ENCODE data around the gene S100A8. TPM values are rescaled to one million over a fixed set of nuclear protein-coding genes. Genes with fewer than 3 reads are reported as not detected.
A peak's percentile ranks its signal among the peaks of the same experiment; 100 is the strongest.

S100A8 gene
- total RNA-seq, 8 experiments from 2014 or later: 0.29 to 281 (median 8.6) TPM; not detected in 4

GRCh38 chr1:153374071-153374470, 16.8 kb downstream of the S100A8 start:
- Histone ChIP-seq H3K27ac (no peak overlapping the region), H3K4me1 (replicated peaks in 1 of 2) (no peaks in the 10 kb centered on the region), H3K4me3 (no peak overlapping the region)
- in situ Hi-C loops (cut with MboI; ENCODE audit: low pct_unique_long_range_greater_than_20kb in 2 of 9, low sequenced_read_pairs in 9 of 9, unreplicated experiment in 9 of 9): loop anchor here in 3 of 9 experiments (25.0 kb wide), 2 partner anchors 113 to 613 kb away; partner anchors contain the start of genes JTB (in 1 of the 3), RAB13 (in 1 of the 3) and RPS27 (in 1 of the 3)
- 0 to 82% (median 50%) methylated on average over 1 to 2 of the region's 2 CpGs; no CpG with 5 or more reads in 4 of the 10 experiments for WGBS, 10 experiments
- peak in 1 of 8 experiments; percentile 24 for ATAC-seq (replicated peaks in 6 of 8)

GRCh38 chr1:153372571-153372970, 18.3 kb downstream of the S100A8 start:
- no peak for ATAC-seq (replicated peaks in 6 of 8)
- 17 to 91% (median 50%) methylated on average over 2 of the region's 2 CpGs; no CpG with 5 or more reads in 1 of the 10 experiments for WGBS, 10 experiments
- H3K4me1 ChIP-seq (replicated peaks in 1 of 2): no peaks in the 10 kb centered on the region
- in situ Hi-C loops (cut with MboI; ENCODE audit: low pct_unique_long_range_greater_than_20kb in 2 of 9, low sequenced_read_pairs in 9 of 9, unreplicated experiment in 9 of 9): loop anchor here in 3 of 9 experiments (25.0 kb wide), 2 partner anchors 115 to 615 kb away; partner anchors contain the start of genes JTB (in 1 of the 3), RAB13 (in 1 of the 3) and RPS27 (in 1 of the 3)
- H3K27ac ChIP-seq: no peak overlapping the region
- no peak overlapping the region for H3K4me3 ChIP-seq

- 40 to 63% (median 60%) methylated on average over 1 of the region's 1 CpG; no CpG with 5 or more reads in 7 of the 10 experiments for WGBS, 10 experiments
Observed at GRCh38 chr1:153371231-153371630, 19.6 kb downstream of the S100A8 start.

DNA sequence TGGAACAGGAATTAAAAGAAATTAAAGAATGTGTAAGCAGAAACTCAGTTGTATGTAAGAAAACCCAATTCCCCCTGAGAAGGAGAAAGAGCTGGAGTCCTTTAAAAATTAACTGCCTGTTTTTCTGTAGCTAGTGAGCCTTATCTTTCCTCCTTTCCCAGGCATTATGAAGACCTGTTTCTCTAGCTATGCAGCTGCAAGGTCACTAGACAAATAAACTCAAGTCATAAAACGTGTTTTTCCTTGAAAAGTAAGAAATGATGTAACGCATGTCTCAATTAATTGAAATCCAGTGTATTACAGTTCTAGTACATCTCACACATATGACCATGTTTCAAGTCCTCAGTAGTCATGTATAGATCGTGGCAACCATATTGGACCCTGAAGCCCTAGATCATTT, 20.7 kb downstream of the S100A8 start:
- ATAC-seq (replicated peaks in 6 of 8): no peak
- Histone ChIP-seq H3K4me3 (no peak overlapping the region), H3K27ac (no peak overlapping the region), H3K4me1 (replicated peaks in 1 of 2) (no peaks in the 10 kb centered on the region)
- WGBS, 10 experiments: 20 to 70% (median 45%) methylated on average over 1 to 3 of the region's 3 CpGs
- in situ Hi-C loops (cut with MboI; ENCODE audit: low pct_unique_long_range_greater_than_20kb in 2 of 9, low sequenced_read_pairs in 9 of 9, unreplicated experiment in 9 of 9): loop anchor here in 3 of 9 experiments (25.0 kb wide), 2 partner anchors 117 to 617 kb away; partner anchors contain the start of genes JTB (in 1 of the 3), RAB13 (in 1 of the 3) and RPS27 (in 1 of the 3)

More at GRCh38 chr1:153371231-153371630, 19.6 kb downstream of the S100A8 start:
- no peak overlapping the region for H3K27ac ChIP-seq
- no peak overlapping the region for H3K4me3 ChIP-seq
- in situ Hi-C loops (cut with MboI; ENCODE audit: low pct_unique_long_range_greater_than_20kb in 2 of 9, low sequenced_read_pairs in 9 of 9, unreplicated experiment in 9 of 9): loop anchor here in 3 of 9 experiments (25.0 kb wide), 2 partner anchors 116 to 616 kb away; partner anchors contain the start of genes JTB (in 1 of the 3), RAB13 (in 1 of the 3) and RPS27 (in 1 of the 3)
- no peak for ATAC-seq (replicated peaks in 6 of 8)
- H3K4me1 ChIP-seq (replicated peaks in 1 of 2): no peaks in the 10 kb centered on the region

DNA sequence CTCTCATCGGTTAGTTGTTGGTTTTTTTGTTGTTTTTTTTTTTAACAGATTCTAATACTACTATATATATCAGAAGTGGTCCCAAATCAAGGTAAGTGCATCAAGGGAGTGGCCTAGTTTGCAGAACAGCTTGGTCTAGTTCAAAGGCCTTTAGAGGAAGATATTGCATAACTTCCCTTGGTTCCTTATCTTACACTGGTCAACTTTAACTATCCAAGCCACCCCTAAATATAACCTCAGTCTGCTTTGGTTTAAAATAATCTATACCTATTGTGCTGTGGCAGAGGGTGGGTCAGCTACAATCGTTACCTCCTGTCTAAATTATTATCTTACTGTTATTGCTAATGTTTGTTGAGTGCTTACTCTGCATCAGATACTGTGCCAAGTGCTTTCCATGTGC, 22.4 kb downstream of the S100A8 start:
- no peak overlapping the region for H3K4me3 ChIP-seq
- in situ Hi-C loops (cut with MboI; ENCODE audit: low pct_unique_long_range_greater_than_20kb in 2 of 9, low sequenced_read_pairs in 9 of 9, unreplicated experiment in 9 of 9): loop anchor here in 3 of 9 experiments (25.0 kb wide), 2 partner anchors 119 to 619 kb away; partner anchors contain the start of genes JTB (in 1 of the 3), RAB13 (in 1 of the 3) and RPS27 (in 1 of the 3)
- H3K4me1 ChIP-seq (replicated peaks in 1 of 2): no peaks in the 10 kb centered on the region
- no peak overlapping the region for H3K27ac ChIP-seq
- WGBS, 10 experiments: 0 to 80% (median 29%) methylated on average over 1 to 2 of the region's 2 CpGs
- no peak for ATAC-seq (replicated peaks in 6 of 8)

DNA sequence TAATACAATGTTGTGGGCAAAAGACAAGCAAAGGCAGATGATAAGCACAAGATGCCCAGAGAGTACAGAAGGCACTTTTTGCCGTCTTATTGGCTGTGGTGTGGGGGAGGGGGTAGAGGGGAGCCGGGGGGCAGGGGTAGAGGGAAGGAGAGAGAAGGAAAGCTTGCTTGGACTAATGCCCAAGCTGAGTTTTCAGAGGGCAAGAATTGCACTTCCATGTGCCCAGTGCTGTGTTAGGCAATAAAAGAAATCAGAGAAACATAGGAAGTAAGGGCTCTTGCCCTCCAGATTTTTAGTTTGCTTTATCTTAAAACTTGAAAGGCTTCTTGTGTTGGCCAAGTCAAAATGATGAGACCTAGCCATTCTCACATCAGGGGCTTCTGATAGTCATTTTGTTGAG, 23.8 kb downstream of the S100A8 start:
- 57% methylated on average over 1 of the region's 2 CpGs; no CpG with 5 or more reads in 9 of the 10 experiments for WGBS, 10 experiments
- no peak for ATAC-seq (replicated peaks in 6 of 8)
- H3K27ac ChIP-seq: no peak overlapping the region
- H3K4me1 ChIP-seq (replicated peaks in 1 of 2): no peaks in the 10 kb centered on the region
- no peak overlapping the region for H3K4me3 ChIP-seq
- in situ Hi-C loops (cut with MboI; ENCODE audit: low pct_unique_long_range_greater_than_20kb in 2 of 9, low sequenced_read_pairs in 9 of 9, unreplicated experiment in 9 of 9): loop anchor here in 3 of 9 experiments (25.0 kb wide), 2 partner anchors 120 to 620 kb away; partner anchors contain the start of genes JTB (in 1 of the 3), RAB13 (in 1 of the 3) and RPS27 (in 1 of the 3)

DNA sequence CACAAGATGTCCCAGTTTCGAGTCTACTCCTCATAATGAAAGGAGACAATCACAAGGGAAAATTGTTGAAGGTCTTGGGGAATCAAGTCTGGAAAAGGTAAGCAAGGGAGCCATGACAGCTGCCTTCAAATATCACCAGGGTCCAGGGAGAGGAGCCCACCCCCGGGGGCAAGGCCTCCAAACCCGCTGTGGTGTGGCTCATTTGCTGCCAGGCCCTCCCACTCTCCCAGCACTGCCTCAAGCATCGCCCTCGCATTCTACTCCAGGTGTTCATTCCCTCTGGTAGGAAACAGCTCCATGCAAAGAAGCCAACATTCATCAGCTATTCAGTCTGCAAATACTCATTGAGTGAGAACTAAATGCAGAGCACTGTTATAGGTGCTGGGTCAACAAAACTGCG, 24.6 kb downstream of the S100A8 start:
- no peak for ATAC-seq (replicated peaks in 6 of 8)
- no peak overlapping the region for H3K4me3 ChIP-seq
- in situ Hi-C loops (cut with MboI; ENCODE audit: low pct_unique_long_range_greater_than_20kb in 2 of 9, low sequenced_read_pairs in 9 of 9, unreplicated experiment in 9 of 9): loop anchor here in 3 of 9 experiments (25.0 kb wide), 2 partner anchors 121 to 621 kb away; partner anchors contain the start of genes JTB (in 1 of the 3), RAB13 (in 1 of the 3) and RPS27 (in 1 of the 3)
- H3K27ac ChIP-seq: no peak overlapping the region
- H3K4me1 ChIP-seq (replicated peaks in 1 of 2): no peaks in the 10 kb centered on the region
- WGBS, 10 experiments: 11 to 66% (median 41%) methylated on average over 1 to 6 of the region's 6 CpGs; no CpG with 5 or more reads in 1 of the 10 experiments

GRCh38 chr1:153365696-153366095, 25.2 kb downstream of the S100A8 start:
- H3K27ac ChIP-seq: no peak overlapping the region
- WGBS, 10 experiments: 0 to 92% (median 64%) methylated on average over 1 to 7 of the region's 8 CpGs; no CpG with 5 or more reads in 4 of the 10 experiments
- H3K4me1 ChIP-seq (replicated peaks in 1 of 2): no peaks in the 10 kb centered on the region
- in situ Hi-C loops (cut with MboI; ENCODE audit: low pct_unique_long_range_greater_than_20kb in 2 of 9, low sequenced_read_pairs in 9 of 9, unreplicated experiment in 9 of 9): loop anchor here in 3 of 9 experiments (25.0 kb wide), 2 partner anchors 122 to 622 kb away; partner anchors contain the start of genes JTB (in 1 of the 3), RAB13 (in 1 of the 3) and RPS27 (in 1 of the 3)
- no peak overlapping the region for H3K4me3 ChIP-seq
- ATAC-seq (replicated peaks in 6 of 8): no peak

- H3K4me3 ChIP-seq: no peak overlapping the region
- no peaks in the 10 kb centered on the region for H3K4me1 ChIP-seq (replicated peaks in 1 of 2)
- 11 to 80% (median 62%) methylated on average over 2 to 11 of the region's 12 CpGs; no CpG with 5 or more reads in 1 of the 10 experiments for WGBS, 10 experiments
- no peak overlapping the region for H3K27ac ChIP-seq
- in situ Hi-C loops (cut with MboI; ENCODE audit: low pct_unique_long_range_greater_than_20kb in 2 of 9, low sequenced_read_pairs in 9 of 9, unreplicated experiment in 9 of 9): loop anchor here in 3 of 9 experiments (25.0 kb wide), 2 partner anchors 122 to 622 kb away; partner anchors contain the start of genes JTB (in 1 of the 3), RAB13 (in 1 of the 3) and RPS27 (in 1 of the 3)
- ATAC-seq (replicated peaks in 6 of 8): peak in 3 of 8 experiments; percentile 18 to 45 (median 30)
Observed at GRCh38 chr1:153364766-153365666, 25.9 kb downstream of the S100A8 start.

DNA sequence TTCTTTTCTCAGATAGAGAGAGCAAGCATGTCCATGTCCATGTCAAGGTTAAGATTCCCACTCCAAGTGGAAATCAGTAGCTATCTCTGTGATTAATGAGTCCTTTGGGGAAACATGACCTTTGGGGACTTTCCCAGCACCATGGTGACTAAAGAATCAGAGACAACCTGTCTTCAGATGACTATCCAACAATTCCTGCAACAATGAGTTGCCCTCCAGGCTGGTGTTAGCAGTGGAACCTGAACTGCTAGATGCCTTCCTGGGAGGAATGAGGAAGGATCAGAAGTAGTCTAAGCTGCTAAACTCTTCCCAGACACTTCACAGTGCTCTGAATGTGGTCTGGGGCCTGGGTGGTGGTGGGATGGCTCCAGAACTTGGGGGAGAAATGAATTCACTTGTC, 26.7 kb downstream of the S100A8 start:
- Histone ChIP-seq H3K4me3 (no peak overlapping the region), H3K27ac (no peak overlapping the region), H3K4me1 (replicated peaks in 1 of 2) (no peaks in the 10 kb centered on the region)
- in situ Hi-C loops (cut with MboI; ENCODE audit: low pct_unique_long_range_greater_than_20kb in 2 of 9, low sequenced_read_pairs in 9 of 9, unreplicated experiment in 9 of 9): loop anchor here in 3 of 9 experiments (25.0 kb wide), 2 partner anchors 123 to 623 kb away; partner anchors contain the start of genes JTB (in 1 of the 3), RAB13 (in 1 of the 3) and RPS27 (in 1 of the 3)
- ATAC-seq (replicated peaks in 6 of 8): no peak

GRCh38 chr1:153363641-153364040, 27.2 kb downstream of the S100A8 start:
- no peak overlapping the region for H3K4me3 ChIP-seq
- ATAC-seq (replicated peaks in 6 of 8): no peak
- 0 to 56% (median 47%) methylated on average over 1 to 3 of the region's 3 CpGs; no CpG with 5 or more reads in 5 of the 10 experiments for WGBS, 10 experiments
- in situ Hi-C loops (cut with MboI; ENCODE audit: low pct_unique_long_range_greater_than_20kb in 2 of 9, low sequenced_read_pairs in 9 of 9, unreplicated experiment in 9 of 9): loop anchor here in 3 of 9 experiments (25.0 kb wide), 2 partner anchors 124 to 624 kb away; partner anchors contain the start of genes JTB (in 1 of the 3), RAB13 (in 1 of the 3) and RPS27 (in 1 of the 3)
- no peaks in the 10 kb centered on the region for H3K4me1 ChIP-seq (replicated peaks in 1 of 2)
- H3K27ac ChIP-seq: no peak overlapping the region

DNA sequence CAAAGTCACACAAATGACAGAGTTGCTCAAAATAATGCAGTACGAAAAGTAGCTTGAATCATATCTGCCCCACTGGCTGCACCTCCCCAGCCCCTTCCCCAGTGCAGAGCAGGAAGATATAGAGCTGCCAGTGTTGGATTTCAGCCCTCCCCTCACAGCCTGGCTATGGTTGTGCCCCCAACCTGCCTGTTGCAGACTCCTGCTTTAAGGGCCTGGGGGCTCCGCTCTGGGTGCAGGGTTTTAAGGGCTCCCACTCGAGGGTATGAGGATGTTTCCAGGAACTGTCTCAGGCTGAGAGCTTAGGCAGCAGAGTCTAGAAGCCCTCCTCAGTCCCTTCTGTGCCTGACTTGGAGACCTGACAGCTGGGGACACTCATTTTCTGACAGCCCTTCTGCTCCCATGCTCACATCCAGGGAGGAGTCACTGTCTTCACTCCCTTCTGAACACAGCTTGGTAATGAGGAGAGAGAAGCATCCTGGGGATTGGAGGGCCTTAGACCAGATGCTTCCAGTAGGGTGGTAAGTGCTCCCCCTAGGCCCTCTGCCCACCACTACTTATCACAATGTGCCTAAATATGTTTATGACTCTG, 28.6 kb downstream of the S100A8 start:
- Histone ChIP-seq H3K4me3 (no peak overlapping the region), H3K4me1 (replicated peaks in 1 of 2) (no peaks in the 10 kb centered on the region), H3K27ac (no peak overlapping the region)
- 20 to 69% (median 51%) methylated on average over 1 to 3 of the region's 3 CpGs; no CpG with 5 or more reads in 4 of the 10 experiments for WGBS, 10 experiments
- in situ Hi-C loops (cut with MboI; ENCODE audit: low pct_unique_long_range_greater_than_20kb in 2 of 9, low sequenced_read_pairs in 9 of 9, unreplicated experiment in 9 of 9): loop anchor here in 3 of 9 experiments (25.0 kb wide), 2 partner anchors 125 to 625 kb away; partner anchors contain the start of genes JTB (in 1 of the 3), RAB13 (in 1 of the 3) and RPS27 (in 1 of the 3)
- ATAC-seq (replicated peaks in 6 of 8): no peak

All from motor neuron (in vitro differentiated cells).